Activated CD8-positive, alpha-beta memory T cell treated with anti-CD3 and anti-CD28 coated beads for 4 hours (primary cell): Measurements from ENCODE around the gene LAMA3.
A peak's percentile ranks its signal among the peaks of the same experiment; 100 is the strongest.

Experiments used
- DNase-seq, 2 donors: peaks; one replicate each; pipeline ENCODE4 v3.0.0-alpha.2; 2020; ENCODE audit warnings: low read depth in 2 of 2

LAMA3 gene

DNA sequence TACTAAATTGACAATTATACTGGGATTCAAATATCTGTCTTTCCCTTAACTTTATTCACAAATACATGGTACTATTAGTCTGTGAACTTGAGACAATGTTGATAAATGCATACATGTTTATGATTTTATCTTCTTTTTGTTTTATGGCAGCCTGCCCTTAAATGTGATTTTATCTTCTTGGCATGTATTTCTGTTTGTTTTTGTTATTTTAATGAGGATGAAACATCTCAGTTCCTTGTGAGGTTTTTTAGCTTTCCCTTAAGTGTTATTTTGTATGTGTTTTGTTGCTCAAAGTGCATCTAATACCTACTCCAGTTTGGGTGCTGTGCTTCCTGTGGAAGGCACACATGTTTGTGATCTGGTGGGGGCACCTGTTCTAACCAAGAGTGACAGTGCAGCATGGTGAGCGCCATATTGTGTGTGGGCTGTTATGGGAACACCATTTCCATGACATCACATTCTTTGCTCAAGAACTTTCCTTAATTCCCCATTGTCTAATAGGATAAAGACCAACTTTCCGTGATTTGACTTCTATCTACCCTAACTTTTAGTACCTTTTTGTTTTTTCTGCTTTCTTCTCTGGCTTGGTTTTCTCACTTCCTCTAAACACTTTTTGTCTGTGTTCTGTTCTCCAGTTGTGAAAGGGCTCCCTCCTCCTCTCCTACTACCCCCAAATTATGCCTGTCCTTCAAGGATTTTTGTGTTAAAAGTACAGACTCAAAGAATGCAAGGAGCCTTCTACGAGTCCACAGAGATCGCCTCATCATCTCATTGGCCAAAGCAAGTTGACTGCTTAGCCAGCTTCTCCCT, 163.2 kb downstream of the LAMA3 start:
- no peak for DNase-seq

DNA sequence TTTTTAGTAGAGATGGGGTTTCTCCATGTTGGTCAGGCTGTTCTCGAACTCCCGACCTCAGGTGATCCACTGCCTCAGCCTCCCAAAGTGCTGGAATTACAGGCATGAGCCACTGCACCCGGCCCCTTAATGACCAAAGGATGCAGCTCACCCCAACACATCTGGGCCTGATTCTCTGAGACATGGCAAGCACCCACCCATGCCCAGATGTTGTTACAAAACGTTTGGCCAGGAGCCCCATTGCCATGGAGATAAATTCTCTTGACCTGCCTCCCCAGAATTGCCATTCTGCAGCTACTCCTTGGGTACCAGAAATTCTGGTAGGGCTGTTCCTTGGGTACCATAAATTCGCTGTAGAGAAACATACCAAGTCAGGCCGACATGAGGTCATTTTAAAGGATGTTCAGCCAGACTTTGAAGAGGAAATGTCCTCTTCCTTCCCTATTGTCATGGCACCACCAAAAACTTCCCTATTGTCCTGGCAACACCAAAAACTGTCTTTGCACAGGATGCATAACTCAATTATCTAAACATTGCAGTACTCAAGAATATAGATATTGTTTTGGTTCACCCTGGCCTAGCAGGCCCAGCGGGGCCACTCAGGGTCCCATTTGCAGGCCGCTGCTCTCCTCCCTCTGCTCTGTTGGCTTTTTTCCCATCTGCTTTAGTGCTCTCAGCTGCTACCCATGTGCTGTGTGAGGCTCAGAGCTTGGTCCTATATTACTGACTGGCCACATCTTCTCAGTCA, 164.4 kb downstream of the LAMA3 start:
- DNase-seq: no peak

DNA sequence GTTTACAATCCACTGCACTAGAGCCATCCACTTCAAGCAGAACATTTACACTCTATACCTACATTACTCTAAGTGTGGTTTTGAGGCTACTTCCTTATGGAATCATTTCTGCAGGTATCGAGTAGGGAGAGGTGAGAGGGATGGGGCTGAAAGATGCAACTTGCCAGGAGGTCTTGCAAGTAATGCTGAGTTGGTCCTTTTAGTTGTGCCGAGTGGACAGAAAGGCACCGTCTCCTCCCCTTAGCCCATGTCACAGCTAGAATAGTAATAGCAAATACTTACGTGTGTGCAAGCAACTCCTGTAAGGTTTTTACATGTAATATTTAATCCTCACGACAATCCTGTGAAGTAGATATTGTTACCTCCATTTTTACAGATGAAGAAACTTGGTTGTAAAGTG, 166.5 kb downstream of the LAMA3 start:
- DNase-seq: no peak

DNA sequence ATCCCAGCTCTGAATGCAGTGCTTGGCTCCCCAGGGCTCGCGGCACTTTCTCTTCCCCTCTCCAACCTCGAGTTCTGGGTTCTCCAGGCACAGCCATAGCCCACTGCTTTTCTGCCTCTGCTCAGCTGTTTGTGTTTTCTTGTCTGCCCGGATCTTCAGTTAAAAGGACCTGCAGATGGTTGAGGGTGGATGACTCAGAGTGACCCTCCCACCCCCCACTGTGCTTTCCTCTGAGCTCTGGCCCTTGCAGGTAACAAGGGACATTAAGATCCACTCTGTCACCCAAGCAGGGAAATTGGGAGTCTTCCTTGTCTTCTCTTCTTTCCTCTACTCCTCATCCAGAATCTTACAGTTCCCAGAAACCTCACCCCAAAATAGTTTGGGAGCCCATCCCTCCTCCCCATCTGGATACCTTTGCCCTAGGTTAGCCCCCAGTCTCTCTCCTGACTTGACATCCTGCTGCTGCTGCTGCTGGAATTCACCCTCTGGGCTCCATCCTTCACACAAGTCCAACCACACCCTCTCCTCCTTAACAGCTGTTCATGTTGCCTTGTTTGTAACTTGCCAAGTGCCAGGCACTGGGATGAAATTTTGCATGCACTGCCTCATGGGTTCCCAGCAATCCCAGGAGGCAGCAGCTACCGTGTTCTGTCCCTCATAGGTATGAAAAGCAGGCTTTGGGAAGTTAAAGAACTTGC, 167.4 kb downstream of the LAMA3 start:
- DNase-seq: no peak

DNA sequence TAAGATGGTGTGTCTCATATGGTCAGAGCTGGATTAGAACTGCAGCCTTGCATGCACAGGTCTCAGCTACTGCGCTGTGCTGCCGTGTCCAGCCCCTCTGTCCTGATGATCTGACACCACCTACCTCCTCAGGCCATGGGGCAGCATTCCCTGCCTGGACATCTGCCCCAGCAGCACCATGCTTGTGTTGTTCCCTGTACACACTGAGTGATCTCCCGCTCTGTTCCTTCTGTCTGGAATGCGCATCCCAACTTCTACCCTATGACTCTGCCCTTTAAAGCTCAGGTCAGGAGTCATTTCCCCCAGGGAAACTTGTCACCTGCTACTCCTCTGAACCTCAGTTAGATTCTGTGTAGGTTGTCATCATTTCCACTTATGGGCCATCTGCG, 167.9 kb downstream of the LAMA3 start:
- DNase-seq: no peak

DNA sequence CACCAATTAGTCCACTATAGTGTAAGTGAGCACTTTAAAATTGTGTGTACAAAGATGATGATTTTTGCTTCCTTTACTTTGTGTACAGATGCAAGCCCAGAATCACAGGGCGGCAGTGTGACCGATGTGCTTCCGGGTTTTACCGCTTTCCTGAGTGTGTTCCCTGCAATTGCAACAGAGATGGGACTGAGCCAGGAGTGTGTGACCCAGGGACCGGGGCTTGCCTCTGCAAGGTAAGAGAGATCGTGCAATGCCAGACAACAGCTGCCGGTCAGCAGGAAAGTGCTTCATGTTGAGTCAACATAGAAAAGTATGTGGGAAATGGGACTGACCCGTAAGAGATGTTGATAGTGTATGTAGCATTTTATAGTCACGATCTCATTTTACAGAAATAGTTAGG, 168.5 kb downstream of the LAMA3 start:
- DNase-seq: no peak

DNA sequence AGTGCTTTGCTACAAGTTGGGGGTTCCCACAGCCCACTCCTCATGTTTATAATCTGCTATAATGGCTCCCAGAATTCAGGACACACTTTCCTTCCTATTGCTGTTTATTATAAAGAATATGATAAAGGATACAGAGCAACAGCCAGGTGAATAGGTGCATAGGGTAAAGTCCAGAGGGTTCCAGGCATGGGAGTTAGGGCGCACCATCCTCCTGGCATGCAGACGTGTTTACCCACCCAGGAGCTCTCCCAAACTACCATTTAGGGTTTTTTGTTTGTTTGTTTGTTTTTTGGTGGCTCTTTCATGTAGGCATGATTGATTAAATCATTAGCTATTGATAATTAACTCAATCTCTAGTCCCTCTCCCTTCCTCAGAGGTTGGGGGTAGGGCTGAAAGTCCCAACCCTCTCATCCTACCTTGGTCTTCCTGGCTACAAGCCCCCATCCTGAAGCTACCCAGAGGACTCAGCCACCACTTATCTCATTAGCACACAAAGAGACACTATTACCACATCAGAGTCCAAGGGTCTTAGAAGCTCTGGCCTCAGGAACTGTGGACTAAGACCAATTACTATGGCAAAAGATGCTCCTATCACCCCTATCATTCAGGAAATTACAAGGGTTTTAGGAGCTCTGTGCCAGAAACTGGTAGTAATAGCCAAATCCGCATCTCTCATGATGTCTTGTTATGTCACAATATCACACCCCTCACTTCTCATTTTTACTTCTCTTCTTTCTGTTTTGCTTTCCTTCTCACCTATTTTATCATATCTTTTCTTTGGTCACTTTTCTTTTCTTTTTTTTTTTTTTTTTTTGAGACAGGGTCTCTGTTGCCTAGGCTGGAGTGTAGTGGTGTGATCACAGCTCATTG, 170.4 kb downstream of the LAMA3 start:
- no peak for DNase-seq

DNA sequence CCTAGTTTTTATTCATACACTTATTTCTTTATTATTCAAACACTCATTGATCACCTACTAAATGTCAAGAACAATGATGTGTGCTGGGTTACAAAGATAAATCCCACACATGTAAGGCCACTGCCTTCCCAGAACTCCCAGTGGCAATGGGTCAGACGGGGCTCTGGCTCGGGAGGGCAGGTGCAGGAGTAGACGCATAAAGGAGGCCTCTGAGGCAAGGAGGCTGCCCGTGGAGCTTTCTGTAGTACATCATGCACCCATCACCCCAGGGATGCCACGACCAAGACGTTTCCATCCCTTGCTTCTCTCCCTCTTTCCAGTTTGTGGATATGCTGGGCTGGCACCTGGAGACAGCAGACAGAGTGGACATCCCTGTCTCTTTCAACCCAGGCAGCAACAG, 172.1 kb downstream of the LAMA3 start:
- no peak for DNase-seq

DNA sequence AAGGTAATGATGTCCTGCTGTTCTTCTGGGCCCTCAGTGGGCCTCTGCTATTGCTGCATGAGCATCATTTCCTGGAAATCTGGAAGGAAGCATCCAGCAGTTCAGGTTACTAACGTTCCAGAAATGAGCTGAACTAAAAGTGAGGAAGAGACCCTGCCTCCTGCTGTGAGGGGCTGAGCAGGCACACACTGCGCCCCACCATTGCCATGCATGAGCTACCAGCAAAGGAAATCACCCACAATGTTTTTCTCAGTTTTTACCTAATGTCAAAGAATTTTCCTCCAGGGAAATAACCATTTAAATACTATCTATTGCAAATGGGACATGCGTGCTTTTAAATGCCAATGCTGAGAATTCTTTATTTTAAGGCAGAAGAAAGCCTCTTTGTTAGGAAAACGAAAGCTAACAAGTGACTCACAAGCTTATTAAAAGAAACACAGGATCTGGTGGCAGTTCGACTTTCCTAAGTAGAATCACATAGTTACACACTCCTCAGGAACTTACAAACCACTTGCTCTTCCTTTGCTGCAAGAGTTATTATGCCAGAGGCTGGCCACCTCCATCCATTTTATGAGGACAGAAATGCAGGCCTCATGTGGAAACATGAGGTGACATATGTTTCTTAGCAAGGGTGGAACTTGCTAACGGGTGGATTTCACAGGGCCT, 172.7 kb downstream of the LAMA3 start:
- DNase-seq: no peak

DNA sequence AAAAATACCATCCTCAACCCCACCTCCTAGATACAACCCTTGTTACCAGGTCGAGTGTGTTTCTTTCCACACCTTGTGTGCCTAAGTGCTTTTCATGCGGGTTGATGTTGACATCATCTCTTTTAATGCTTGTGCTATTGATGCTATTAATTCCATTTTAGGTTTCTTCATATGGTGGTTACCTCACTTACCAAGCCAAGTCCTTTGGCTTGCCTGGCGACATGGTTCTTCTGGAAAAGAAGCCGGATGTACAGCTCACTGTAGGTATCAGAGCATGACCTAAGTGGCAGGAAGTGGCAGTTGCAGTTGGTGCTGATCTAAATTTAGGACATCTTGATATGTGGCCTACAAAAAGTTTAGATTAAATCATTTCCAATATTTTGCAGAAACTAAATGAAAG, 175.4 kb downstream of the LAMA3 start:
- DNase-seq: no peak

DNA sequence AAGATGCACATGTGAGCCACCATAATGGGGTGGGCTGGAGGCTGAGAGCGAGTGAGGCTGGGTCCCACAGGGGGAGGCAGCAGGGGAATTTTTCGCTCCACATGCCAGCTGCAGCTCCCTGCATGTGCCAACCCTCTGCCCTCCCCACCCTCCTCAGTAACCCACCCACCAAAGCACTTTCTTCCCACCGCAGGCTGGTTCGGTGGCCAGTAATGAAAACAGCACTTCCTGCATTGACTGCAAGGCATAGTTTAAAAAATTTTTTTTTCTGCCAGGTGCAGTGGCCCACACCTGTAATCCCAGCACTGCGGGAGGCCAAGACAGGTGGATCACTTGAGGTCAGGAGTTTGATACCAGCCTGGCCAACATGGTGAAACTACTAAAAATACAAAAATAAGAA, 177.8 kb downstream of the LAMA3 start:
- DNase-seq: no peak

DNA sequence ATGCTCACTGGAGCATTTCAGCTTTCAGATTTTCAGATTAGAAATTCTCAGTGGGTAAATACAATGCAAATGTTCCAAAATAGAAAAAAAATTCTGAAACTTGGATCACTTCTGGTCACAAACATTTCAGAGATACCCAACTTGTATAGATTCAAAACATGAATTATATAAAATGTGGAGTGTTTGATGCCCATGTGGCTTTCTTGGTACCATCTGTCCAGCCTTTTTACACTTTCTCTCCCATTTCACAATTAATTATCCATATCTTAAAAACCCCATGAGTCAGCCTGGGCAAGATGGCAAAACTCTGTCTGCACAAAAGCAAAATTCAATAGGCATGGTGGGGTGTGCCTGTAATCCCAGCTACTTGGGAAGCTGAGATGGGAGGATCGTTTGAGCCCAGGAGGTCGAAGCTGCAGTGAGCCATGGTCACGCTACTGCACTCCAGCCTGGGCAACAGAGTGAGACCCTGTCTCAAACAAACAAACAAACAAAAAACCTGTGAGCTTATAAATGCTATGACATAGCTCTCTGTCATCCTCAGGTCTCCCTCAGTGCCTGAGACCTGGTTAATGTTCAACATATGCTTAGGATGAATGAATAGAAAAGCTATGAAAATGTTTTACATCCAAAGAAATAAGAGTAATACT, 179.0 kb downstream of the LAMA3 start:
- DNase-seq: no peak

DNA sequence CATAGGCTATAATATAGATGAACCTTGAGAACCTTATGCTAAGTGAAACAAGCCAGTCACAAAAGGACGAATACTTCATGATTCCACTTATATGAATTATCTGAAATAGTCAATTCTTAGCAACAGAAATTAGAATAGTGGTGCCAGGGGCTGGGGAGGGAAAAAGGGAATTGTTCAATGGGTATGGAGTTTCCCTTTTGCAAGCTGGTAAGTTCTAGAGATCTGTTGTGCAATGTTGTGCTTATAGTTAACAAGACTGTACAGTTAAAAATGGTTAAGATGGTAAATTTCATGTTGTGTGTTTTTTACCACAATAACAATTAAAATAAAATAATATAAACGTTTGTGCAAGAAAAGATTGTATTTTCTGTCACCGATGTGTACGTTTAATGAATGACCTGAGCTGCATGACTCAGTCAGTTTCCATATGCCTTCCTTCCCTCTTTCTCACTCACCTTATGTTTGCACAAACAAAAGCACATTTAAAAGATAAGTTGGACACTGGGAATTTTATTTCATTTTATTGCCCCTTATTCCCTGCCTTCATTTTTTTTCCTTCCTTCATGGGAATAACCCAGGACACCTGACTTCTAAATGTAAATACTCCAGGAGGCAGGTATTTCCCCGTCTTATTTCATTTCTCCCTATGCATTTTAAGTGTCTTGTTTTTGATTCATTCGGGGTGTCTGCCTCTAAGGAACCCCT, 181.6 kb downstream of the LAMA3 start:
- no peak for DNase-seq

DNA sequence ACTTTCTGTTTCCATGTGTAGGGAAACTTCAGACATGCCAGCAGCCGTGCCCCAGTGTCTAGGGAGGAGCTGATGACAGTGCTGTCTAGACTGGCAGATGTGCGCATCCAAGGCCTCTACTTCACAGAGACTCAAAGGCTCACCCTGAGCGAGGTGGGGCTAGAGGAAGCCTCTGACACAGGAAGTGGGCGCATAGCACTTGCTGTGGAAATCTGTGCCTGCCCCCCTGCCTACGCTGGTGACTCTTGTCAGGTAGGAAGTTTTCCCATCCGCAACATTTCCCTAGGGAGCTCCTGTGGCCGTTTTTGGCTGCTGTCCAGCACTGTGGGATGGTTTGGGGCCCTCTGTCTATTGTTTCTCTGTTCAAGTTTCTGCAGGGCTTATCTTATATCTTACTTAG, 182.2 kb downstream of the LAMA3 start:
- peak; percentile 47 to 52 for DNase-seq

DNA sequence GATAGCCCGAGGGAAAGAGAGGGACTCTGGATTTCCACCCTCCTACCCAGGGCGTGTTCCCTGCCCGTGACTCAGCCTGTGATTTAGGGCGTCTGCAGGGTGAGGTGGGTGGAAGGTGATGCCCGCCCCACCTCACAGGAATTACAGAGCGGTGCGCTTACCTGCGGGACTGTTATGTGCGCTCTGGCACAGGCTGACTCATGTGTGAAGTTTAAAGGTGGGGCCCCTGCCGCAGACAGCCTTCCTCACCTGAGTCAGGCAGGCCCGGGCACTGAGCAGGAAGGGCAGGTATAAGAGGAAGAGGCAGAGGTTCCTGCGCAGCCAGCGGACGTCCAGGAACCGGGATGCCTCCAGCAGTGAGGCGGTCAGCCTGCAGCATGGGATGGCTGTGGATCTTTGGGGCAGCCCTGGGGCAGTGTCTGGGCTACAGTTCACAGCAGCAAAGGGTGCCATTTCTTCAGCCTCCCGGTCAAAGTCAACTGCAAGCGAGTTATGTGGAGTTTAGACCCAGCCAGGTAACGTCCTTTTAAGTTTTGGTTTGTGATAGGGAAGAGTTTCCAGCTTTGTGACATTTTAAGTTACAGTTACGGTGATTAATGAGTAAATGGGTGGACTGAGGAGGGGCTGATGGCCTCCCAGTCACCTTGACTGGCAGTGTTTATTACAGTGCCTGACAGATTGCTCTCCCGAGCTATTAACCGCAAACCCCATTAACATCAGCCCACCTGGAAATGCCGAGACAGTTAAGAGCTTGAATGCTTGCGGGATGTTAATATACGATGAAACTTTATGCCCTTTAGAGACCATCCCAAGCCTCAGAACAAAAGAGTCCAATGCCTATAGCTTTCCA, 183.7 kb downstream of the LAMA3 start:
- DNase-seq: peak in 1 of 2 donors; percentile 7

DNA sequence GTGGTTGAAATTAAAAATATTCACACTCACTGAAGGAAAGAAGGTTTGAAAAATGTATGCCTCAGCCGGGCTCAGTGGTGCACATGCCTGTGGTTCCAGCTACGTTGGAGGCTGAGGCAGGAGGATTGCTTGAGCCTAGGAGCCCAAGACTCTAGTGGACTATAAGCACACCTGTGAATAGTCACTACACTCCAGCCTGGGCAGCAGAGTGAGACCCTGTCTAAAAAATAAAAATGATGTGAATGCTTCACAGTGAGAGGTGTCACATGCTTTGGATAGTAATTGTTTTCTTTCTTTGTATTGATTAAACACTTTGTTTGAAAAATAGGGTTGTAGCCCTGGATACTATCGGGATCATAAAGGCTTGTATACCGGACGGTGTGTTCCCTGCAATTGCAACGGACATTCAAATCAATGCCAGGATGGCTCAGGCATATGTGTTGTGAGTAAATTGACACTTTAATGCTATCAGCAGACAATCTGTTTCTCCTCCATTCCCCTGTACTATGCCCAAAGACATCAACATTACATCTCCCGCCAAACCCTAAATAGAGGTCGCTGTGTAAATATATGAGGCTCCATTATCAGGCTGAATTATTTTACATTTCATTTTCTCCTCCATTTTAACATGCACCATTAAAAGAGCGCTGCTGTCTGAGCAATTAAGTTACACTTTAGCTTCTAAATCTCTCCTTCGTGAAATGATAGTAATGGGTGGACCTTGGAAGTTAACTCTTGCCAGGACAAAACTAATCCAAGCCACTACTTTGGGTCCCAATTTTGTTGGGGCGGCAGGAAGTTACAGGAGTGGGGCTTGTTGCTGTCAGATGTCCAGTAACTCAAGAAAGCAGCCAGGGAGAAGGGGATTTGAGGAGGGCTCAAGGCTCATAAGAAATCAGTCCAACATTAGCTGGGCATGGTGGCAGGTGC, 187.0 kb downstream of the LAMA3 start:
- DNase-seq: no peak

DNA sequence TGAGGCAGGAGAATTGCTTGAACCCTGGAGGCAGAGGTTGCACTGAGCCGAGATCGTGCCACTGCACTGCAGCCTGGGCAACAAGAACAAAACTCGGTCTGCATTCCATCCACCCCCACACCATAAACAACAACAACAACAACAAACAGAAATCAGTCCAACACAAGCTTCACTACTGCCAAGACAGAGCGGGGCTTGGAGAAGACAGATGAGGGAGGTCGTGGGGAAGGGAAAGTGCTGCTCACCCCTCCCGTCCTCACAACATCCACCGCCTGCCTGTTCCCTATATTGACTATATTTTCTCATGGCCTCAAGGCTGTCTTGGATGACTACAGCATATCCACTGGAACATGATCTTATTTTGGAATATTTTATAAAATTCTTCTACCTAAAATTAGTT, 187.7 kb downstream of the LAMA3 start:
- no peak for DNase-seq

DNA sequence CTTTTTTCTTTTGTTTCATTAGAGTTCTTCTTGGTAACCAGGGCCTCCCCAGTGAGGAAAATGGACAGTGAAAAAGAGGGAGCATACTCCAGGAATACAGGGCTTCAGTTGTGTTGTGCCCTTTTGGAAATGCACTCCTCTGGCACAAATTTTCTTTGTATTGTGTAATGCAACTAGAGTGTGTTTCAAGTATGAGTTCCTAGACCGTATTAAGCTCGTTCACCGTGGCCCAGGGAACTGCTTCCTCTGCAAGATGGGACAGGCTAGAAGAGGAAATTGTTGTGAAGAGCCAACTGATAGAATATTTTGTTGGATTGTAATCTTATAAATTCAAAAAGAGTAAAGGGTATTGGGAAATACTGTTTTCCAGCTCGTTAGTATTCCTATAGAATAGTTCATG, 188.1 kb downstream of the LAMA3 start:
- DNase-seq: no peak
